ENCODE data around the gene USP38.

Gene USP38

GRCh38 chr4:143246977-143247376, 62.3 kb downstream of the USP38 start:
- Histone ChIP-seq H3K4me2 (ENCODE audit: low read depth, low read length, poor library complexity, severe bottlenecking) (no peak overlapping the region), H3K27me3 (ENCODE audit: low read length) (no peaks in the 10 kb centered on the region), H3K4me3 (ENCODE audit: insufficient read depth, low read length, poor library complexity, severe bottlenecking) (no peak overlapping the region), H3K9ac (ENCODE audit: low read length) (no peak overlapping the region), H3K36me3 (ENCODE audit: low read length) (no peaks in the 10 kb centered on the region), H3F3A (ENCODE audit: insufficient read depth) (no peaks in the 10 kb centered on the region), H4K20me1 (ENCODE audit: low read depth, low read length) (no peaks in the 10 kb centered on the region), H3K9me3 (ENCODE audit: insufficient read depth, low read length) (no peaks in the 10 kb centered on the region), H3K27ac (ENCODE audit: low read depth, low read length) (no peak overlapping the region), H3K79me2 (ENCODE audit: insufficient read depth, low read length) (no peaks in the 10 kb centered on the region), H3K9me2 (replicated peaks; ENCODE audit: insufficient read depth, low read length) (no peaks in the 10 kb centered on the region), H2AFZ (ENCODE audit: low read depth, low read length, severe bottlenecking) (no peak overlapping the region)
- TF ChIP-seq CTCF (IDR thresholded peaks at IDR 0.05; ENCODE audit: insufficient read depth, low read length, poor library complexity, severe bottlenecking), result no peak
- no peak for TF ChIP-seq EZH2phosphoT487 (conservative IDR thresholded peaks at IDR 0.05; ENCODE audit: low read length)

DNA sequence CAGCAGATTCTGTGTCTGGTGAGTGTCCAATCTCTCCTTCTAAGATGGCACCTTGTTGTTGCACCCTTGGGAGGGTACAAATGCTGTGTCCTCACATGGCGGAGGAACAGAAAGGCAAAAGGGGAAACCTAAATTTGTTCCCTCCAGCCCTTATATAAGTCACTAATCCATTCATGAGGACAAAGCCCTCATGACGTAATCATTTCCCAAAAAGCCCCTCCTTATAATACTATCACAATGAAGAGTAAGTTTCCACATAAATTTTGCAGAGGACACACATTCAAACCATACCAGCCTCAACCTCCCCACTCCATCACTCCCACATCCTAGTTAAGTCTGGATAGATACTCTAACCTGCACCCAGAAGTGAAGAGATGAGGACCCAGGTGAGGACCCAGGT, 63.1 kb downstream of the USP38 start:
- no peaks in the 10 kb centered on the region for H3K27me3 ChIP-seq (ENCODE audit: low read length)
- no peak overlapping the region for H3K27ac ChIP-seq (ENCODE audit: low read depth, low read length)
- H2AFZ ChIP-seq (ENCODE audit: low read depth, low read length, severe bottlenecking), result no peak overlapping the region
- no peaks in the 10 kb centered on the region for H3K9me3 ChIP-seq (ENCODE audit: insufficient read depth, low read length)
- no peaks in the 10 kb centered on the region for H3K79me2 ChIP-seq (ENCODE audit: insufficient read depth, low read length)
- no peaks in the 10 kb centered on the region for H4K20me1 ChIP-seq (ENCODE audit: low read depth, low read length)
- H3K9me2 ChIP-seq (replicated peaks; ENCODE audit: insufficient read depth, low read length), result no peaks in the 10 kb centered on the region
- no peak overlapping the region for H3K4me3 ChIP-seq (ENCODE audit: insufficient read depth, low read length, poor library complexity, severe bottlenecking)
- H3K9ac ChIP-seq (ENCODE audit: low read length), result no peak overlapping the region
- no peak overlapping the region for H3K4me2 ChIP-seq (ENCODE audit: low read depth, low read length, poor library complexity, severe bottlenecking)
- TF ChIP-seq EZH2phosphoT487 (conservative IDR thresholded peaks at IDR 0.05; ENCODE audit: low read length) (no peak), CTCF (IDR thresholded peaks at IDR 0.05; ENCODE audit: insufficient read depth, low read length, poor library complexity, severe bottlenecking) (no peak)
- no peaks in the 10 kb centered on the region for H3K36me3 ChIP-seq (ENCODE audit: low read length)
- H3F3A ChIP-seq (ENCODE audit: insufficient read depth), result no peaks in the 10 kb centered on the region

DNA sequence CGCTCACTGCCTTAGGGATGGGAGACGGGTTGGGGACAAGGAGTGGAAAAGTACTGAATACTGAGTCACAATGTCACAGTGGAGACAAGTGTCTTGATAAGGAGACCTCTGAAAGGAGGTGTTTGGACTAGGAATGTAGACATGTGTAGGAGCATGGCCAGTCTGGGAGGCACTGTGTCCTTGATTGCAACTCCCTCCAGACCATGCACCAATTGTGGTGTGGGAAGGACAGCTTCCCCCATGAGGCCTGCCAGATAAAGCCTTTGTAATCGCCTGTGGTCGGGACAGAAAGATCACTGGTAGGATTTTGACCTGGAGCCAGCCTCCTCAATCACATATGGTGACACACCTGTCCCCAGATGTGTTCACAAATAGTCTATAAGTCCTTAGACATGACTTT, 64.1 kb downstream of the USP38 start:
- no peaks in the 10 kb centered on the region for H3K36me3 ChIP-seq (ENCODE audit: low read length)
- no peak overlapping the region for H3K27ac ChIP-seq (ENCODE audit: low read depth, low read length)
- no peak overlapping the region for H3K4me2 ChIP-seq (ENCODE audit: low read depth, low read length, poor library complexity, severe bottlenecking)
- no peak overlapping the region for H3K9ac ChIP-seq (ENCODE audit: low read length)
- no peaks in the 10 kb centered on the region for H3F3A ChIP-seq (ENCODE audit: insufficient read depth)
- no peaks in the 10 kb centered on the region for H3K9me3 ChIP-seq (ENCODE audit: insufficient read depth, low read length)
- H3K27me3 ChIP-seq (ENCODE audit: low read length), result no peaks in the 10 kb centered on the region
- no peak overlapping the region for H2AFZ ChIP-seq (ENCODE audit: low read depth, low read length, severe bottlenecking)
- no peaks in the 10 kb centered on the region for H3K79me2 ChIP-seq (ENCODE audit: insufficient read depth, low read length)
- no peak overlapping the region for H3K4me3 ChIP-seq (ENCODE audit: insufficient read depth, low read length, poor library complexity, severe bottlenecking)
- TF ChIP-seq CTCF (IDR thresholded peaks at IDR 0.05; ENCODE audit: insufficient read depth, low read length, poor library complexity, severe bottlenecking), result no peak
- no peaks in the 10 kb centered on the region for H4K20me1 ChIP-seq (ENCODE audit: low read depth, low read length)
- no peaks in the 10 kb centered on the region for H3K9me2 ChIP-seq (replicated peaks; ENCODE audit: insufficient read depth, low read length)

GRCh38 chr4:143250617-143251016, 65.9 kb downstream of the USP38 start:
- H3F3A ChIP-seq (ENCODE audit: insufficient read depth), result no peaks in the 10 kb centered on the region
- no peak overlapping the region for H3K27ac ChIP-seq (ENCODE audit: low read depth, low read length)
- no peaks in the 10 kb centered on the region for H3K9me2 ChIP-seq (replicated peaks; ENCODE audit: insufficient read depth, low read length)
- H2AFZ ChIP-seq (ENCODE audit: low read depth, low read length, severe bottlenecking), result no peak overlapping the region
- no peak overlapping the region for H3K4me3 ChIP-seq (ENCODE audit: insufficient read depth, low read length, poor library complexity, severe bottlenecking)
- H3K27me3 ChIP-seq (ENCODE audit: low read length), result no peaks in the 10 kb centered on the region
- H3K79me2 ChIP-seq (ENCODE audit: insufficient read depth, low read length), result no peaks in the 10 kb centered on the region
- no peaks in the 10 kb centered on the region for H4K20me1 ChIP-seq (ENCODE audit: low read depth, low read length)
- H3K36me3 ChIP-seq (ENCODE audit: low read length), result no peaks in the 10 kb centered on the region
- TF ChIP-seq EZH2phosphoT487 (conservative IDR thresholded peaks at IDR 0.05; ENCODE audit: low read length), result no peak
- TF ChIP-seq CTCF (IDR thresholded peaks at IDR 0.05; ENCODE audit: insufficient read depth, low read length, poor library complexity, severe bottlenecking), result no peak
- H3K9me3 ChIP-seq (ENCODE audit: insufficient read depth, low read length), result no peaks in the 10 kb centered on the region
- no peak overlapping the region for H3K9ac ChIP-seq (ENCODE audit: low read length)
- no peak overlapping the region for H3K4me2 ChIP-seq (ENCODE audit: low read depth, low read length, poor library complexity, severe bottlenecking)
